Measurements from ENCODE around the gene CCDC12.

CCDC12 gene

DNA sequence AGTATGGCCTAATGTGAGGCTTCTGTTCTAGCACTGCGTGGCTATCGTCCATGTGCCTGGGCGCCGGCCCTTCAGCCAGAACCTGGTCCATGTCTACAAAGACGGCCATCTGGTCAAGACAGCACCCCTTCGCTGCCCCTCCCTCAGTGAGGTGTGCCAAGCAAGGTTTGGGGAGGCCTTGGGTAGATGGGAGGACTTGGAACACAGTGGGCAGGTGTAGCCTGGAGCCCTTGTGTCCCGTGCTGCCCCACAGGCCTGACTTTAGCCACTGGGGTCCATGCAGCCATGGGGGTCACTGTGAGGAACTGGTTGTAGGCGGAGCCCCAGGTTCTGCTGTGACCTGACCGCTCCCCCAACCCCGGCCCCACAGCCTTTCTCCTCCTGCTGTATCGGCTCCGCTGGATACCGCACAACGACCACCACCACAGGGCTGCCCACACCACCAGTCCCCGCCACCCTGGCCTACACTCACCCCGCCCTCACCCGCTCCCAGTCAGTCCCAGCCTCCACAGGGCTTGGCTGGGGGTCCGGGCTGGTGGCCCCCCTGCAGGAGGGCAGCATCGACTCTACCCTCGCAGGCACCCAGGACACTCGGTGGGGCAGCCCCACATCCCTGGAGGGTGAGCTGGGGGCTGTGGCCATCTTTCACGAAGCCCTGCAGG lies 19.5 kb upstream of the CCDC12 start:
- no peak for DNase-seq

DNA sequence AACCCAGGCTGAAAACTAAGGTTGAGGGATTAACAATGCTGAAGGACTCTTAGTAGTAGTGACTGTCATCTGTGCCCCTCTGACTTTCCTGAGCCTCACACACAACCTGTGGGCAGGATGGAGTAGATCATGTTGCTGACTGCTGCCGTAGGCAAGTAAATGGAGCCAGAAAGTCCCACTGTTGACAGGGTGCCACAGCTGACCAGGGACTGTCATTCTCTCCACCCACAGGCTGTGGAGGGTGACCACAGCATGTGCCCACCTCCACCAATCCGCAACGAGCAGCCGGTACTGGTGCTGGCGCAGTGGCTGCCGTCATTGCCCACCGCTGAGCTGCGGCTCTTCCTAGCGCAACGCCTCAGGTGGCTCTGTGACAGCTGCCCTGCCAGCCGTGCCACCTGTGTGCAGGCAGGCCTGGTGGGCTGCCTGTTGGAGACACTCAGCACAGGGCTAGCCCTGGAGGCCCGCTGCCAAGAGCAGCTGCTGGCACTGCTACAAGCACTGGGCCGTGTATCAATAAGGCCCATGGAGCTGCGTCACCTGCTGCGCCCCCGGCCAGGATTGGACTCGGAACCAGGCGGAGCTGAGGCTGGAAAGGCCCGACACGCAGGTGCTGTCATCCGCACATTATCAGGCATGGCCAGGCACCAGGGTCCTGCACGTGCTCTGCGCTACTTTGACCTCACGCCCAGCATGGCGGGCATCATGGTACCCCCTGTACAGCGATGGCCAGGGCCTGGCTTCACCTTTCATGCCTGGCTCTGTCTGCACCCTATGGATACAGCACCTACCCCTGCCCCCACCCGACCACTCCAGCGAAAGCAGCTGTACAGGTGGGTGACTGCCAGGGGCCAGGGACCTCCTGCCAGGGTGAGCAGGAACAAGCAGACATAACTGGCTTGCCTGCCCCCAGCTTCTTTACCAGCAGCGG lies 18.5 kb upstream of the CCDC12 start:
- DNase-seq: no peak

DNA sequence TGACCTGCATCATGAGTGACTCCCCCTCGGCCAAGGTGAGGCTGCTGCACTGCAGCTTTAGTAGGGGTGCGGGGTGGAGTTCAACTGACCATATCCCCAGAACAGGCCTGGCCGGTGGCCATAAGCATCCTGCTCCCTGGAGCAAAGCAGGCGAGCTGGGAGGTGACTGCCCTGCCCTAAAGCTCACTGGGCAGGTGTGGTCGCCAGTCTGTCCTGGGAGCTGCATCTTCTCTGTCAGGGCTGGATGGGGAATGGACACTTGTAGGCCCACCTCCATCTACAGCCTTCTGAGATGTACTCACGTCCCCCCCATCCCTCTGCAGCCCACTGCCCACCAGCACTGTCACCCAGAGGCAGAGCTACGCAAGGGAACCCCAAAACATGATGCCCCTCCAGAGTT lies 17.4 kb upstream of the CCDC12 start:
- DNase-seq: no peak

DNA sequence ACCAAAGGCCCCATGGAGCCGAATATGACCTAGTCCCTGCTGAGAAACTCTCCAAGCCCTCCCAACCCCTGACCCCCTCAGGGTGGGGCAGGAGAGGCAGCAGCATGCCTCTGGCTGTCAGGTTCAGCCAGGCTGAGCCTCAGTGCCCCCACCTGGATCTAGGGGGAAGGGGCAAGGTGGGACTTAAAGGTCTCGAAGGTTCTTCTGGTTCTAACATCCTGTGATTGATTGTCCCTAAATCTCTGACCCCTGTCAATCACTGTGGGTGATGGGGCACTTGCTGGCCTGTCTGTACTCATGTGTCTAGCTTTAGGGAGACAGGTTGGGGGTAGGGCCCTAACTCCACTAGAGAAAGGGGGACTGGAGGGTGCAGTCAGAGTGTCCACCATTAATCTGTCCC lies 16.7 kb upstream of the CCDC12 start:
- no peak for DNase-seq

DNA sequence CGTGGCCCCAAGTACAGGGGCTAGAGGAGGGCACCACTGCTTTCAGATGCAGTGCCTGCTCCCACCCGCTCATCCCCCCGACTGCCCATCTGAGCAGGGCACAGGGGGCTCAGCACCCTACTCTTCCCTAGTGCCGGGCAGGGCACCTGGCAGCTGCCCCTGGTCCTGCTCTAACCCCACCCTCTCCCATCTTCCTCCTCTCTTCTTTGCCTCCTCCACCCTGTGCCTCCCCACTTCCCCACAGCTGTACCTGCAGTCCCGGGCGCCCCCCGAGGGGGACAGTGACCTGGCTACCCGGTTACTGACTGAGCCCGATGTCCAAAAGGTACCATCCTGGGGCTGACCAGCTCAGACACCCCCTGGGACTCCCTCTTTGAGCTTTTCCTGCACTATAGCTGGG lies 15.7 kb upstream of the CCDC12 start:
- DNase-seq: no peak

DNA sequence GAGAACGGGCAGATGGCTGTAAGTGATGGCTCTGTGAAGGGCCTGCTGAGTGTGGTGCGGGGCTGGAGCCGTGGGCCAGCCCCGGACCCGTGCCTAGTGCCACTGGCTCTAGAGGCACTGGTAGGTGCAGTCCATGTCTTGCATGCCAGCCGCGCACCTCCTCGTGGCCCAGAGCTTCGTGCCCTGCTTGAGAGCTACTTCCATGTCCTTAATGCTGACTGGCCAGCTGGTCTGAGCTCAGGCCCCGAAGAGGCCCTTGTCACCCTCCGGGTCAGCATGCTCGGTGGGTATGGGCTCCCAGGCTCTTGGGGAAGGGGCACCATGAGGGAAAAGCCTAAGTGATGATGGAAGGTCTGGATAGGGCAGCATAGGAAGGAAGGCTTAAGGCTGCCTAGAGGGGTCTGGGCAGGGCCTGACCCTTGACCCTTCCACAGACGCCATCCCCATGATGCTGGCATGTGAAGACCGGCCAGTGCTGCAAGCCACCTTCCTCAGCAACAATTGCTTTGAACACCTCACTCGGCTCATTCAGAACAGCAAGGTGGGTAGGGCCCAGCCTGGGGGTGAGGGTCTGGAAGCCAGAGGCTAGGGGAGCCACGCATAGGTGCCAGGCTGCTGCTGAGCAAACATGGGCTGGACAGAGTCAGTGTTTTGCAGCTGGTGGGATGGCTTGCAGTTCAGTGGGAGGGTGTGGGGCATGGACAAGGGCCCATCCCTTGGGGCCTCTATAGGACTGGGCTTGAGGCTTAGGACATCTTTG lies 15.0 kb upstream of the CCDC12 start:
- DNase-seq: no peak

DNA sequence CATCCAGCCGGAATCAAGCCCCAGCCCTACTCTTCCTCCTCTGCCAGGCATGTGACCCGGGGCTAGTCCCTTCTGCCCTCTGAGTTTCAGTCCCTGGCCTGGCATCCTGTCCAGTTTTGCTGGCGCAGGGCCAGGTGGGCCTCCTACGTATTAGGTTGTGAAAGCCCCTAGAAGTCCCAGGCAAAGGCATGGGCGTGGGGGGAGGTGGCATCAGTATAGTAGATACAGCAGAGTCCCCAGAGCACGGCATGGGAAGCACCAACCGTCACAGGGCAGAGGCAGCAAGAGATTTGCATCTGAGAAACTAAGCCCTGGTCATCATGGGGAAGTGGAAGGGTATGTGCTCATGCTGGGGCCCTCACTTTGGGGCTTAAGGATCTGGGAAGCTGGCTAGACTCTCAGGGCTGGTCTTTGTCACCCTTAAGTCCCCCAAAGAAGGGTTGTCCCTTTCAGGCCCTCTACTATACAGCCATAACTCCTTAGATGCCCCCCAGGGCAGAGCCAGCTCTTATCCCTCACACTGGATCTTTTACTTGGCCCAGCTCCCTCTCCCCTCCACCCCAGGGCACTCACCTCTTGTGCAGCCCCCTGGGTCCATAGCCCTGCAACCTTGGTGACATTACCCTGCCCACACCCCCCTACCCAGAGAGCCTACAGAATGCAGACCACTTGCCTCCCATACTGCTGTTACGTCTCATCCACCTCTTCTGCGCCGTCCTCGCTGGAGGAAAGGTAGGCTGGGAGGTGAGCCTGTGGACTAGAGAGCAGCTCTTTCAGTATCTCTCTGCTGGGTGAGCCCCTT lies 14.2 kb upstream of the CCDC12 start:
- DNase-seq: peak; percentile 59

DNA sequence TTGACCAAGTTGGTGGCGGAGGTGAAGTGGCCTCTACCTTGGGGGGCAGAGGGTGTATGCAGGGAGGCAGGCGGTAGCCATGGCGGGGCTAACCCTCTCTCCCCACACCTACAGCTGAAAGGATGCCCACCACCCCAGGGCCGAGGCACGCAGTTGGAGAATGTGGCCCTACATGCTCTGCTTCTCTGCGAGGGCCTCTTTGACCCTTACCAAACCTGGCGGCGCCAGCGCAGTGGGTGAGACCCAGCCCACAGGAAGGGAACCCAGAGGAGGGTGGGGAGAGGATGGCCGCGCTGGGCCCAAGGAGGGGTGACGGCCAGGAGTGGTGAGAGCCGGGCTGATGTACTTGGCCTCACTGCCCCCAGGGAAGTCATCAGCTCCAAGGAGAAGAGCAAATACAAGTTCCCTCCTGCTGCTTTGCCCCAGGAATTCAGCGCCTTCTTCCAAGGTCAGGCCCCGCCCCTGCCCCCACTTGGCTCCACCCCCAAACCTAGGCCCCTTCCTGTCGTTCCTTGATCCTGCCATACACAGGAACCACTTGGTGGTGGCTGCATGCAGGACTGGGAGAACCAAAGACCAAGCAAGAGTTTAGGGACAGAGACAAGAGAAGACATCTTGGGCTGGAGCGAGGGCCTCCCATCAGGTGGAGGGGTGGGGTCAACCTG lies 12.7 kb upstream of the CCDC12 start:
- no peak for DNase-seq

DNA sequence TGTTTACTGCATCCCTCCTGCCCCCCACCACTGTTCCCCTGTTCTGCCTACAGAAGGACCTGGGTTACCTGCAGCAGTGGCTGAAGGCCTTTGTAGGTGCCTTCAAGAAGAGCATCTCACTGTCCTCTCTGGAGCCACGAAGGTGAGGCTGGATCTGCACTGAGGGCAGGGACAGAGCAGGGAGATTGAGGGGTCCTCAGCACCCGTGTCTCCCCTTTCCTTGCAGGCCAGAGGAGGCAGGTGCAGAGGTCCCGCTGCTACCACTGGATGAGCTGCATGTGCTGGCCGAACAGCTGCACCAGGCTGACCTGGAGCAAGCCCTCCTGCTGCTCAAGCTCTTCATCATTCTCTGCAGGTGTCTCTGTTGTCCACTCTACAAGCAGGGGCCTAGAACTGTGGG lies 12.1 kb upstream of the CCDC12 start:
- no peak for DNase-seq

DNA sequence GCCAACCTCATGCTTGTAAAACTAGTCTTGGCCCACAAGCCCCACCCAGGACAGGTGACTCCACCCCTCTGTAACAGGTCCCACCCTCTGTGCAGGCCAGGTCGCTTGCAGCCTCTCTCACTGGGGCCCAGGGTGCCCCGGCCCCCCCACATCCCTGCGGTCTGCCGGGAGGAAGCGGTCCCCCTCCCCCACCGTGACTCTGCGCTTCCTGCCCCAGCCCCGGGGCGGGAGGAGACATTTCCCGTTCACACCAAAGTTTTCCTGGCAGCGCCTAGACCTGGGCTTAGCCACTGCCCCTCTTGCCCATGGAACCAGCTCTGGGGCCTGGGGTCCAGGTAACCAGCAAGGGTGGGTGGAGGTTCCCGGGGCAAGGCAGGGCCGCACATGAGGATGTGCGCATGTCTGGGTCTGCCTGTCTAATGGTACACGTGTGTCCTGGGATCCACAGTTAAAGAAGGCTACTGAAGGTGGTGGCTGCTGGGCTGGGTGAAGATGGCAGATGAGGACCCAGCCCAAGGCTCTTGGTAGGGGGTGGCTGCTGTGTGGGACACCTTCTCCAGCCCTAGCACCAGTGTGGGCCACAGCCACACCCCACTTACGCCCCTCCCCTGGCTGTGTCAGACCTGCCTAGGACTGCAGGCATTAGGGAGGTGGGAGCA lies 11.3 kb upstream of the CCDC12 start:
- peak; percentile 90 for DNase-seq

DNA sequence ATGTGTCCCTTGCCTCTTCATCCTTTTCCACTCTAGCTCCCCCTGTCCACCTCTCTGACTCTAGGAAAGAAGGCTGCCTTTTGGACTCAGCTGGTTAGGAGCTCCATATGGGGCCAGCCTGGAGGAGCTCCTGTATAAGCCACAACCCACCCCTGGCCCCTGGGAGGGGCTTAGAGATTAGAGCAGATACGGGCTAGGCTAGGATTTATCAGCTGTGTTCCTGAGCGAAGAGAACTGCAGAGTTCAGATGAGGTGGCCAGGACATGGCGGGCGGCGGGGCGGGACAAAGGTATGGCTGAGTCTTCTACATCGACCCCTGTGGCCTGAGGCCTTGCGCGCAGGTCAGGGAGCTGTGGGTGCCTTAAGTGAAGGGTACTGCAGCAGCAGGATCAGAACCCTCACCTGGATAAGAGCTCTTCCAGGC lies 10.8 kb upstream of the CCDC12 start:
- no peak for DNase-seq

DNA sequence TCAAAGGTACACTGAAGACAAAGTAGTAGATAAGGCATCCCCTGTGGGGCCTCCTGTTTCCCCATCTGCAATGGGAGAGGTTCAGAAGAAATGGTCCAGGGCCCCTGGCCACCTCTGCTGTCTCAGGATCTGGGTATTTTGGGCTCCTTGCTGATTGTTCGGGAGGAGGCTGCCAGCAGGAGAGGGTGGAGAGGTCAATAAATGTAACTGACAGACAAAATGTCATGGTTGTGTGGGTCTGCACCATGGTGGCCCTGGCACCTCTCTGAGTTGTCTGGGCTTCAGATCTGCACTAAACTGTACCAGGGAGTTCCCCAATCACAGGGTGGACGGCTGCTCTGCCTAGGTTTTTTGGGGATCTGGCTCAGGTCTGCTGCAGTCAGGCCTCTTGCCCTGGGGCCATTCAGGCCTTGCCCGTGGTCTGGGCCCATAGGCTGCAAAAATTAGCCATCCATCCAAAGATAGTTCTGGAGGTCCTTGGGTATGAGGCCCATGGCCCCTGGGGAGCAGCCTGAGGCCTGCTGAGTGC lies 10.3 kb upstream of the CCDC12 start:
- no peak for DNase-seq

DNA sequence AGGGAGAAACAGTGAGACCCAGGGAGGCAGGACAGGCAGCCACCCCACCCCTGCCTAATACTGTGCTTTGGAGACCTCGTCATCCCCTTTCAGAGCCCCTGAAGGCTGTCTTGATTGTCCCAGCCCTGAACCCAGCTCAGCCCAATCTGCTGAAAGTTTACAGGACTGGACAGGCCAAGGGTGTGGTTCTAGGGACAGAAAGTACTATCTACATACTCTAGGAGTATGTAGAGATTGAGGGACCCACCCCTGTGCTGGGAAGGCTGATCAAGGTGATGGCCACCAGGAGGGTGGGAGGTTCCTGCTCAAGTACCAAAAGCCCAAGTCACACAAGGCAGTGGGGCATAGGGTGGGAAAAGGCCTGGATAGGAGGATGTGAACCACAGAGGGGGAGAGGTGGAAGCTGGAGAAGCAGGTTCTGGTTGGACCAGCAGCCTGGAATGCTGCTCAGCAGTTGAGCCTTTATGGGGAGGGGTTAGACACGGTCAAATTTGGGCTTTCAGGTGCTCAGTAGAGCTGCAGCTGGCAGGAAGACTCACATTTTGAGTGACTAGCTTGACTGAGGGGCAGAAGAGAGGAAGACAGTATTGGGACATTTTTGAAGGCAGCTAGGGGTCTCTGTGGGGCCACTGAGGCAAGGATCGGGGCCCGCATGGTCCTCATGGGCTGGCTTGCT lies 9.6 kb upstream of the CCDC12 start:
- no peak for DNase-seq

DNA sequence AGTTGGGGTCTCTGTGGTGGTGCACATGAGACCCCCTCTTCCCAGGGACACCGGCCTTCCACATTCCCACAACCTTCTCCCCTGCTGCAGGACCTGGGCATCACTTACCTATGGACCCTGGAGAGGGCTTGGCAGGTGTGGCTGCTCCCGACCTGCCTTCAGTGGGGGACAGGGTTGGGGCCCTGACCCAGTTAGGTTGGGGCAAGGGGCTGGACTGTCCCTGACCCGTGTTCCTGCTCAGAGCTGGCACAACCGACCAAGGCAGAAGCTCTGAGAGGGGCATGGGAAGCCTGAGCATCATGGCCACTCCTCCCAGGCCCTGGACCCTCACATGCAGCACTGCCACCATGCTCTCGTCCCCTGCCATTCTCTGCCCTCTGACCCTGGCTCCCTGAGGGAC lies 9.0 kb upstream of the CCDC12 start:
- no peak for DNase-seq

DNA sequence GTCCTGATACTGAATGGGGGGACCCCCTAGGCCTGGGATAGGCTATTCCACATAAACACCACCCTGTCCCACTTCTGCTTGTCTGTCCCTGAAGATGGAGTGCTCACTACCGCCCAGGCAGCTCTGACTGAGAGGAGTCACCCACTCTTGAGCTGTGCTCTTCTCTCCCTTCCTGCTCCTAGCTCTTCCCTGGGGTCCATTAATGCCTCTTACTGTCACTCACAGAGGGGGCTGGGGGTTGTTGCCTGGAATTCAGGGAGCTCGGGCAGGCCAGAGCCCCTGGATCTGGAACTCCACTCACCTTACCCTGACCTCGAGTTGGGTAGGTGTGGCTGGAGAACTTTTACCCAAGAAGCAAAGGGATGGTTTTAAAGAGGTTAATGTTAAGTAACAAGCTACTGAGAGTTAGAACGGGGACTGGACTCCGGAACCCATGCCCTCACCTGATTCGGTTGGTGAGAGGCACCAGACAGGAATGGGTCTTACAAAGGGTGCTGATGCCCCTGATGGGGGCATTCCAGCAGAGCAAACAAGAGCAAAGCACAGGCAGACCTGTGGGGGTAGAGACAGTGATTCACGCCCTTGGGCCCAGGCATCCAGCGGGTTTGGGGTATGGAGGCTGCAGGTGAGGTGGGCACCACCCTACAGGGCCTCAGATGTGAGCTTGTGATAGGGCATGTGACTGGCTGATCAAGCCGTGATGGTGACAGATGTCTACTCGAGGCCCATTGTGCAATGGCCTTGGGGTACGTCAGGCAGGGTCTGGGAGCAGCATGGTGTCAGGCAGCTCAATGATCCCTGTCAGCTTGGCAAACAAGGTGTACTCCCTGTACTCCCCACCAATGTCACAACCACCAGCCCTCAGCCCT lies 8.3 kb upstream of the CCDC12 start:
- no peak for DNase-seq

DNA sequence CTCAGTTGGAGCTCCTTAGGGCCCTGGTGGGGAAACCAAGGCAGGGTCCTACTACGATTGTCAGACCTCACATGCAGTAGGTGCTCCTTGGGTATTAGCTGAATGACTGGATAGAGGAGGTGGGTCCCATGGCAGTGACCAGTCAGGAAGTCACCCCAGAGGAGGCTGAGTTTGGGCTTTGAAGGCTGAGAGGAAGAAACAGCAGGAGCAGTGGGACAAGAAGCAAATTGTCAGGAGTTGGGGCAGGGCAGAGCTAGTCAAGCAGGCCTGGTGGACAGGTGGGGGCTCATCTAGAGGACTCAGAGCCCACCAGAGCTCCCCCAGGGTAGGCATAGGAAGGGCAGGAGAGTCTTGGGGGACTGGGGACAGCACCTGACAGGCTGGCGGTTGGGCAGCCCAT lies 6.0 kb upstream of the CCDC12 start:
- DNase-seq: no peak

DNA sequence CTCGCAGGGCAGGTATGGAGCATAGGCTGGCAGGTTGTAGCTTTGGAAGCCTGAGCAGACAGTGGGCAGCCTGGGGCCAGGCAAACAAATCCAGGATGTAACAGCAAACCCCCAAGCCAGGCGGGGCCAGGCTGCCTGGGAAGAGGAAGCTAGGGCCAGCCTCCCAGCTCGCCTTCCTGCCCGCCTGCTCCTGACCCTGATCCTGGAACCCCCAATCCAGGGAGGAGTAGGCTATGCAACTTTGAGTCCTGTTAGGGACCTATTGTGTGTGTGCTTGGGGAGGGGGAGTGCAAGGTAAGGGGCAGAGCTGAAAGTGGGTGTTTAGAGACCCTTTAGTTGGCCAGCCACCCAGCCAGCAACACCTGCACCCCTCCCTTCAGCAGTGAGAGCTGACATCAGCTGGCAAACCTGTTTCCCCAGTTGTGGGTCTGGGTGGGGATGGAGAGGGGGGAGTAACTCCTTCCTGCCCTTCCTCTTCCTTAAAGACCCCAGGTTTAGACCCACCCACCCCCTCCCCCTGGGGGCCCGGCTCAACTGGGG lies 5.5 kb upstream of the CCDC12 start:
- no peak for DNase-seq

DNA sequence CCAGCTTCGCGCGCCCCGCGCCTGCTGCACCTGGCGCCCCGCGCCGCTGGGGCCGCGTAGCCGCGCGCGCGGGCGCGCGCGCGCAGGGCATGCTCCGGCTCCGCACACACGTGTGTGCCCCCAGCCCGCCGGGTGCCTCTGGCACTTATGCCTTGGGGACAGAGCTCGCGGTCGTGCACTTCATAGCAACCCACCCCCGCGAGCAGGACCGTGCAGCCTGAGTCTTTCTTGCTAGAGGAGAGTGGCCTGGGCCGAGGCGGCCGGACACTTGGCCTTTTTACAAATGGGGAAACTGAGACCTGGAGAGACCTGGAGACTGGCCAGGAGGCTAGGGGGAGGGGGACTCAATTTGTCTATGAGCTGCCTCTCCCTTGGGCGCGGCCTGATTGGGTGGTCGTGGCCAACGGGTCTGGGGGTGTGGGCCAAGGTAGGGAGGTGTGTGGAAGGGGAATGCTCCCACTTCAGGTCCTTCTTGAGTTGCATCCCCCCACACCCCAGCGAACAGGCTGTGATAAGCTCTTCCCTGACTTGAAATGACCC lies 3.5 kb upstream of the CCDC12 start:
- no peak for DNase-seq

Measured in CD4-positive, alpha-beta T cell treated with Interleukin-15 for 1 hour (primary cell).